GM20000 (cell line): ENCODE measurements around the gene SOD2.
"Not testable (repeated sequence)": the region's sequence is repeated elsewhere in the genome, so short reads cannot be mapped to it uniquely, and the experiment has no call there.

Source experiments
- DNase-seq: peaks from one replicate; pipeline ENCODE4 v3.0.0; 2012; ENCODE audit warnings: low spot score
- CTCF ChIP-seq: IDR thresholded peaks from 2 replicates; pipeline ENCODE4 v1.5.1; 2012; ENCODE audit warnings: mild to moderate bottlenecking, control low read depth; ENCODE audit errors: extremely low read depth, missing control alignments

SOD2 gene

DNA sequence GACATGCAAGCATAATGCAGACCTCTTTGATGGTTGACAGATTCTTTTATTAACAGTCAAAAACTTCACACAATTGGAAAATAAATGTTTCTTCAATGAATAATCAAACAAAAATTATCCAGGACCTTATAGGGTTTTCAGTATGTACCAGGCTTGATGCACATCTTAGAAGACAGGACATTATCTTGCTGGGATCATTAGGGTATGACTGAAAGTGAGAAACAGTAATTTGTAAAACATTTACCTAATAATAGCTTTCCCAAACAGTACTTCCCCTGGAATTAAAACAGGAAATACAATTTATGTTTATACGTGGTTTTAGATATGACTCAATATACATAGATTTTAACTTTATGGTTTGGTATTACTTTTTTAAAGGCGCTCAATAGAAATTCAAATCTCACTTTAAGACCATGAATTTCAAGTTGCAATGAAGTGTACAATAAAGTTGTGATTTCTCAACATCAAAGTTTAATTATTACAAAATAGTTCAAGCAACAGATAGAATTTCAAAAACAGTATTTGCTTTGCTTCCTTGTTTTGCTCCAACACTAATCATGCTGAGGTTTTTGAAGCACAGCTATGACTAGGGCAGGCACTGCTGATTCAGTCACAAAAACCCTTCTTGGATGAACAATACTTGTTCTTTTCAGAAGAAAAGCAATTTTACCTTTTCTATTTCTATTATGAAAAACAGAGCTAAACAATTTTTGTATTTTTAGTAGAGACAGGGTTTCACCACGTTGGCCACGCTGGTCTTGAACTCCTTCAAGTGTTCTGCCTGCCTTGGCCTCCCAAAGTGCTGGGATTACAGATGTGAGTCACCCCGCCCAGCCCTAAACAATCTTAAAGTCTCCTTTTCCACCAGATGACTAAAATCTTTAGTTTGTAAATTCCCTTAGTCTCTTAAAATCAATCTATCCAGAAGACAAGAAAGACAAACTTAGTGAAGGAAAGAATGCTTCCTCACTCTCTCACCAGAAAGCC lies 13.7 kb downstream of the SOD2 start:
- TF ChIP-seq CTCF = no peak
- DNase-seq = no peak

- TF ChIP-seq CTCF = no peak
- no peak for DNase-seq
Measured at GRCh38 chr6:159678574-159678973, 14.5 kb downstream of the SOD2 start.

GRCh38 chr6:159677506-159678165 lies 15.4 kb downstream of the SOD2 start:
- no peak for DNase-seq
- TF ChIP-seq CTCF = no peak

DNA sequence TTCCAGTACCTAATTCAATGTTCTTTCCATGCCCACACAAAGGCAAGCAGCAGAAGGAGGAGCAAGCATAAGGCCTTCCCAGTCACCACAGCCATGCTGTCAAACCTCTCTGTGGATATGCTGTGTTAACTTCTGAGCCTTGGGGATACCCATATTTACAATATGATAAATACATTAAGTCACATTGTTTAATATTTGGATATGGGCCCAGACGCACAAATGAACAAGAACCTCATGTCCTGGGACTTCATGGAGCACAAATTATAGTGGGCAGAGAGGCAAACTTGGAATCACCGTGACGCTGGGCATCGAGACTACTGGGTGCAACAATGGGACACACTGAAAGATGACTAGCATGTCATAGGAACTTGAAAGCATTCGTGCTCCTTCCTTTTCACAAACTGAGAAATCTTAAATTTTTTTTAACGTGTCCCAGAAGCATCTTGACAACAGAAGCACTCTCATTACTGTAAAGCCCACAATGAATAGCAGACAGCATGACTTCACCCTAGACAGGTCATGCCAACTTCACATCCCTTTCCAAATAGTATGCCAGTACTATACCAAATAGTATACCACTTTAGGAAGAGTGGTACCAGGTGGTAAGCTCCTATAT lies 16.0 kb downstream of the SOD2 start:
- TF ChIP-seq CTCF = no peak
- no peak for DNase-seq

GRCh38 chr6:159676236-159676635 lies 16.8 kb downstream of the SOD2 start:
- not testable (repeated sequence) for DNase-seq

DNA sequence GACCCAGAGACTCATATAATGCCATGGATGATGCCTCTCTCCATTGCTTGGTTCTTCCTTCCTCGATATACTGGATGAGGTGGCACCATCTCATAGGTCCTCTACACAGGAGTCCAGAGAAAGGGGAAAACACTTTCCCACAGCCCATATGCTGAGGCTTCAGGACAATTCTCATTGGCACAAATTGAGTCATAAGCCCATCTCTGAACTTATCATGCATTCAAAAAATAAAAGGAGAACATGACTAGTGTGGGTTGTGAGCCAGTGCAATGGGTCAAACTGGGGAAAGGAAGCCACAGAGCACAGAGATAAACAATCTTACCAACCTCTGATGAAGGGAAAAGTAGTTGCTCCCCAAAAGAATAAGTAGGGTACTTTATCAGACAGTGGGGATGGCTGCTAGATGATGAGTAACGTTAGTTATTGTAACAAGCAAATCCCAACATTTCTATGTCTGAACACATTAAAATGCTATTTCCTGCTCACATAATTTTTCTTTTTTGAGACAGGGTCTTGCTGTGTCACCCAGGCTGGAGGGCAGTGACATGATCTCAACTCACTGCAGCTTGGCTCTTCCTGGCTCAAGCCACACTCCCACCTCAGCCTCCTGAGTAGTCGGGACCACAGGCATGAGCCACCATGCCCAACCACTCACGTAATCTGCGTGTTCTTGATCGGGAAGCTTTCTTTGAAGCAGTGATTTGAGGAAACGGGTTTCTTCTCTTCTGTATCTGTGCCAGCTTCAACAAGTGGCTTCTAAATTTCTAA lies 27.0 kb downstream of the SOD2 start:
- no peak for TF ChIP-seq CTCF
- no peak for DNase-seq

GRCh38 chr6:159663368-159663889 lies 29.6 kb downstream of the SOD2 start:
- DNase-seq = not testable (repeated sequence)

- DNase-seq = not testable (repeated sequence)
Measured at GRCh38 chr6:159661977-159662376, 31.1 kb downstream of the SOD2 start.
